ENCODE data around the gene FXYD6.

DNA sequence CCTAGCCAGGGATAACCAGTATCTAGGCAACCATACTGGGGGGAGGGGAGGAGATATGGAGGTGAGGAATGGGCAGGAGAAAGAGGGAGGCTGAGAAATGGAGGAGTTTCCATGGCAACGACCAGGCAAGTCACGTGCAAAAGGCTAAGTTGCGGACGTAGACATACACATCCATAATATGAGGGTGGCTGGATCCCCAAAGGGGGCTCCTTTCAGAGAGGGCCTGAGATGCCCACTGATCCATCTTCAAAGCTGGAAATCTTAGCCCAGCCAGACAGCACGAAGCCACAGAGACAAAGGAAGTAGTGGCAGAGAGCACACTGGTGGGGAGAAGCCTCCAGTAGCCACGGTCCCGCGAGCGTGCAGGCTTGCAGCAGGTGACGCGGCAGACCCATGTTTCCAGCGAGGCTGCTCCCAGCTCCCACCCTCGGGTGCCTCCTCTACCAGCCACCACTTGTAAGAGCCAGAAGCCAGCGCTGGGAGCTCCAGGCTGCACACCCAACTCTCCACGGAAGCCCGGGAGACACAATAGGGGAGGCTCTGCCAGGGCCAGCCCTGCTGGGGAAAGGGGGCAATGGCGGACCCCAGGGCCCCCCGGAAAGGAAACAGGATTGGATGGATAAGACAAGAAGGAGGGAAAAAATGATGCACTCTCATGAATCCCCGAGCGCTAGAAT, 938 bp downstream of the FXYD6 start:
- TF ChIP-seq, protein P1, sequence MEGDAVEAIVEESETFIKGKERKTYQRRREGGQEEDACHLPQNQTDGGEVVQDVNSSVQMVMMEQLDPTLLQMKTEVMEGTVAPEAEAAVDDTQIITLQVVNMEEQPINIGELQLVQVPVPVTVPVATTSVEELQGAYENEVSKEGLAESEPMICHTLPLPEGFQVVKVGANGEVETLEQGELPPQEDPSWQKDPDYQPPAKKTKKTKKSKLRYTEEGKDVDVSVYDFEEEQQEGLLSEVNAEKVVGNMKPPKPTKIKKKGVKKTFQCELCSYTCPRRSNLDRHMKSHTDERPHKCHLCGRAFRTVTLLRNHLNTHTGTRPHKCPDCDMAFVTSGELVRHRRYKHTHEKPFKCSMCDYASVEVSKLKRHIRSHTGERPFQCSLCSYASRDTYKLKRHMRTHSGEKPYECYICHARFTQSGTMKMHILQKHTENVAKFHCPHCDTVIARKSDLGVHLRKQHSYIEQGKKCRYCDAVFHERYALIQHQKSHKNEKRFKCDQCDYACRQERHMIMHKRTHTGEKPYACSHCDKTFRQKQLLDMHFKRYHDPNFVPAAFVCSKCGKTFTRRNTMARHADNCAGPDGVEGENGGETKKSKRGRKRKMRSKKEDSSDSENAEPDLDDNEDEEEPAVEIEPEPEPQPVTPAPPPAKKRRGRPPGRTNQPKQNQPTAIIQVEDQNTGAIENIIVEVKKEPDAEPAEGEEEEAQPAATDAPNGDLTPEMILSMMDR (IDR thresholded peaks at IDR 0.05): no peak
- TF ChIP-seq POLR2AphosphoS5 (IDR thresholded peaks at IDR 0.05; ENCODE audit: low read depth, low read length) (no peak), TCF7L2 (IDR thresholded peaks at IDR 0.05; ENCODE audit: low read depth, low read length) (no peak)
- TF ChIP-seq, protein P2, sequence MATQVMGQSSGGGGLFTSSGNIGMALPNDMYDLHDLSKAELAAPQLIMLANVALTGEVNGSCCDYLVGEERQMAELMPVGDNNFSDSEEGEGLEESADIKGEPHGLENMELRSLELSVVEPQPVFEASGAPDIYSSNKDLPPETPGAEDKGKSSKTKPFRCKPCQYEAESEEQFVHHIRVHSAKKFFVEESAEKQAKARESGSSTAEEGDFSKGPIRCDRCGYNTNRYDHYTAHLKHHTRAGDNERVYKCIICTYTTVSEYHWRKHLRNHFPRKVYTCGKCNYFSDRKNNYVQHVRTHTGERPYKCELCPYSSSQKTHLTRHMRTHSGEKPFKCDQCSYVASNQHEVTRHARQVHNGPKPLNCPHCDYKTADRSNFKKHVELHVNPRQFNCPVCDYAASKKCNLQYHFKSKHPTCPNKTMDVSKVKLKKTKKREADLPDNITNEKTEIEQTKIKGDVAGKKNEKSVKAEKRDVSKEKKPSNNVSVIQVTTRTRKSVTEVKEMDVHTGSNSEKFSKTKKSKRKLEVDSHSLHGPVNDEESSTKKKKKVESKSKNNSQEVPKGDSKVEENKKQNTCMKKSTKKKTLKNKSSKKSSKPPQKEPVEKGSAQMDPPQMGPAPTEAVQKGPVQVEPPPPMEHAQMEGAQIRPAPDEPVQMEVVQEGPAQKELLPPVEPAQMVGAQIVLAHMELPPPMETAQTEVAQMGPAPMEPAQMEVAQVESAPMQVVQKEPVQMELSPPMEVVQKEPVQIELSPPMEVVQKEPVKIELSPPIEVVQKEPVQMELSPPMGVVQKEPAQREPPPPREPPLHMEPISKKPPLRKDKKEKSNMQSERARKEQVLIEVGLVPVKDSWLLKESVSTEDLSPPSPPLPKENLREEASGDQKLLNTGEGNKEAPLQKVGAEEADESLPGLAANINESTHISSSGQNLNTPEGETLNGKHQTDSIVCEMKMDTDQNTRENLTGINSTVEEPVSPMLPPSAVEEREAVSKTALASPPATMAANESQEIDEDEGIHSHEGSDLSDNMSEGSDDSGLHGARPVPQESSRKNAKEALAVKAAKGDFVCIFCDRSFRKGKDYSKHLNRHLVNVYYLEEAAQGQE (IDR thresholded peaks at IDR 0.05; ENCODE audit: insufficient read depth in 1 of 2, low read depth in 2 of 2, low read length in 1 of 2): no peak

Measured in Panc1 (cell line).